ENCODE measurements around the gene GPR3.
A peak's percentile ranks its signal among the peaks of the same experiment; 100 is the strongest.

The GPR3 gene

GRCh38 chr1:27395441-27396195, 3.2 kb downstream of the GPR3 start:
- no peak for TF ChIP-seq POLR2AphosphoS5 (IDR thresholded peaks at IDR 0.05; ENCODE audit: low read depth, low read length)
- no peak for TF ChIP-seq POU2F2 (IDR thresholded peaks at IDR 0.05; ENCODE audit: low read depth, low read length)
- TF ChIP-seq SPI1 (IDR thresholded peaks at IDR 0.05; ENCODE audit: low read depth, low read length), result no peak
- TF ChIP-seq POLR2A (IDR thresholded peaks at IDR 0.05; ENCODE audit: low read depth, low read length), result 0 out of 2 replicates have a peak, but pooled peaks have one; percentile 28
- DNase-seq (ENCODE audit: insufficient read length, low spot score), result peak; percentile 86

GRCh38 chr1:27397110-27397509, 4.7 kb downstream of the GPR3 start:
- no peak for TF ChIP-seq TAF1 (IDR thresholded peaks at IDR 0.05; ENCODE audit: low read depth, low read length)
- TF ChIP-seq POLR2AphosphoS5 (IDR thresholded peaks at IDR 0.05; ENCODE audit: low read depth, low read length), result no peak
- TF ChIP-seq PAX5 (IDR thresholded peaks at IDR 0.05; ENCODE audit: insufficient read depth, low read length, severe bottlenecking), result no peak
- no peak for TF ChIP-seq POLR2A (IDR thresholded peaks at IDR 0.05; ENCODE audit: low read depth, low read length)
- no peak for TF ChIP-seq SPI1 (IDR thresholded peaks at IDR 0.05; ENCODE audit: low read depth, low read length)
- TF ChIP-seq POU2F2 (IDR thresholded peaks at IDR 0.05; ENCODE audit: low read depth, low read length), result no peak
- FAIRE-seq (no peak), DNase-seq (ENCODE audit: insufficient read length, low spot score) (no peak)

More at GRCh38 chr1:27395441-27396195, 3.2 kb downstream of the GPR3 start:
- peak; percentile 78 for FAIRE-seq

DNA sequence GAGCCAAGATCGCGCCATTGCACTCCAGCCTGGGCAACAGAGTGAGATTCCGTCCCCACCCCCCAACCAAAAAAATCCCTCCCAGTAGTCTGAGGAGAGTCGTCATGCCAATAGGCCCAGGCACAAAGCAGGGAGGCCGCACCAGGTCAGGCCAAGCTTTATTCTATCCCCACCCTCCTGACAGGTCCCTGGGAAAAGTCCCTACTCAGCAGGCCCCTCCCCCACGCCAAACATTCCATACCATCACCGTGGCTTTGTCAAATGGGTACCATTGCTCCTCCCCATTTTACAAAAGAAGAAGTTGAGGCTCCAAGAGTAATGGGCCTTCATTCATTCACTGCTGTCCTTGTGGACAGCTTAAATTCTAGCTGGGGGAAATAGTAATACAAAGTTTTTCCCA, 5.3 kb downstream of the GPR3 start:
- FAIRE-seq, result no peak
- no peak for TF ChIP-seq POU2F2 (IDR thresholded peaks at IDR 0.05; ENCODE audit: low read depth, low read length)
- TF ChIP-seq TAF1 (IDR thresholded peaks at IDR 0.05; ENCODE audit: low read depth, low read length), result no peak
- DNase-seq (ENCODE audit: insufficient read length, low spot score), result no peak

DNA sequence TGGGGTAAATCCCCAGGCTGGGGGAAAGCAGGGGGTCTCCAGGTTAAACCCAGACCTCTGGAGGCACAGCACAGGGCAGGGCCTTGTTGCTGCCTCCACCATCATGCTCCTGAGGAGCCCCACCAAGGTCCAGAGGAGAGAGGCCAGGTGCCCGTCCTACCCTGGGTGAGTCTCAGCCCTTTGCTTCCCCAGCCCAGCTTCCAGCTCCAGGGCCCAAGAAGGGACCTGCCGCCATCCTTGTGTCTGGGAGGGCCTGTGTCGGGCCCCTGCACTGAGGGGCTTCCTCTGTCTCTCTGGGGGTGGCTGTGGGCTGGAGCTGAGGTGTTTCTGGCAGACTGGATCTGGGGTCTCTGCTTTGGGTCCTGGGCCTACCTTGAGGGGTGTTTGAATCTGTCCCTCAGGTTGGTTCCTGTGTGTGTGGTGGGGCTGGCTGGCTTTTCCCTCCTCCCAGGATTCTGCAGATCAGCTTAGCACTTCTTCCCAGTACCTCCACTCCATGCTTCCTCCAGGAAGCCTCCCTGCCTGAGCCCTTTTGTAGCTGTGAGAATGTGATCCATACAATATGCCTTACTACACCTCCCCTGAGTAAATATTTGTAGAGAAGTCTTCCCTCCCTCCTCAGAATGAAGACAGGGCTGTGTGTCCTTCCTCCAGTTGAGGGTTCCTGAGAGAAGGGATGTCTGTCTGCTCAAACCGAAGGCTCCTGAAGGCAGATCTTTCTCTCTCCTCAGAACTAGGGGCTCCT, 6.2 kb downstream of the GPR3 start:
- FAIRE-seq (no peak), DNase-seq (ENCODE audit: insufficient read length, low spot score) (no peak)
- TF ChIP-seq SPI1 (IDR thresholded peaks at IDR 0.05; ENCODE audit: low read depth, low read length) (no peak), POU2F2 (IDR thresholded peaks at IDR 0.05; ENCODE audit: low read depth, low read length) (no peak), POLR2A (IDR thresholded peaks at IDR 0.05; ENCODE audit: low read depth, low read length) (no peak), POLR2AphosphoS5 (IDR thresholded peaks at IDR 0.05; ENCODE audit: low read depth, low read length) (no peak; the same call in 1 of the 2 replicates), TAF1 (IDR thresholded peaks at IDR 0.05; ENCODE audit: low read depth, low read length) (no peak), PAX5 (IDR thresholded peaks at IDR 0.05; ENCODE audit: insufficient read depth, low read length, severe bottlenecking) (no peak)

DNA sequence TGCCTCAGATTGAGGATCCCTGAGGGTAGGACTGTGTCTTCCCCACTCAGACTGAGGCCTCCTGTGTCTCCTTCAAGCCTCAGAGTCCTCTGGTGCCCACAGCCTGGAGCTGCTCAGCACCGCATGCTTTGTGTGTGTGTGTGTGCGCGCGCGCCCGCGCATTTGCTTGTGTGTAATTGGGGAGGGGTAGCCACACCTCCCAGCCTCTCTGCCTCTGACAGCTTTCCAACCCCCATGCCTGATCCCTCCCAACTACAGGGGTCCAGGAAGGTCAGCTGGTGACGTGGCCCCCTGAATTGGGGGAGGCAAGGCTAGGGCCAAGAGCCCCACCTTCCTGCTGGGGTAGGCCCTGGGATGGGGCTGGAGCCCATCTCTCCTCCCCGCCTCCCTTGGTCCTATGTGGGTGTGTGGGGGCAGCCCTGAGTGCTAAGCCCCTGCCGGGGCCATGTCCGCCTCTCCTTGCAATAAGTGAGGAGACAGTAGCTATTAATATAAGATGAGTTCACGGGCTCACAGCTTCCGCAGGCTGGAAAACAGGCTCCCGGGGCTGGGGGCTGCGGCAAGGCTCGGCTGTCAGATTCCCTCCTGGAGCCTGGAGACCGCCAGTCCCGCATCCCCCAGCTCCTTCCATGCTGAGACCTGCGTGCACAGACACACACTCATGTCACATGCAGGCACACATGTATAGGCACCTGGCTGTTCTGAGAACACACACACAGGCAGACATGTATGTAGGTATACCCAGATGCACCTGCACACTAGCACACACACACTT, 7.0 kb downstream of the GPR3 start:
- no peak for FAIRE-seq
- no peak for DNase-seq (ENCODE audit: insufficient read length, low spot score)
- TF ChIP-seq TAF1 (IDR thresholded peaks at IDR 0.05; ENCODE audit: low read depth, low read length) (no peak), POLR2AphosphoS5 (IDR thresholded peaks at IDR 0.05; ENCODE audit: low read depth, low read length) (peak; percentile 6; the same call in 1 of the 2 replicates)

DNA sequence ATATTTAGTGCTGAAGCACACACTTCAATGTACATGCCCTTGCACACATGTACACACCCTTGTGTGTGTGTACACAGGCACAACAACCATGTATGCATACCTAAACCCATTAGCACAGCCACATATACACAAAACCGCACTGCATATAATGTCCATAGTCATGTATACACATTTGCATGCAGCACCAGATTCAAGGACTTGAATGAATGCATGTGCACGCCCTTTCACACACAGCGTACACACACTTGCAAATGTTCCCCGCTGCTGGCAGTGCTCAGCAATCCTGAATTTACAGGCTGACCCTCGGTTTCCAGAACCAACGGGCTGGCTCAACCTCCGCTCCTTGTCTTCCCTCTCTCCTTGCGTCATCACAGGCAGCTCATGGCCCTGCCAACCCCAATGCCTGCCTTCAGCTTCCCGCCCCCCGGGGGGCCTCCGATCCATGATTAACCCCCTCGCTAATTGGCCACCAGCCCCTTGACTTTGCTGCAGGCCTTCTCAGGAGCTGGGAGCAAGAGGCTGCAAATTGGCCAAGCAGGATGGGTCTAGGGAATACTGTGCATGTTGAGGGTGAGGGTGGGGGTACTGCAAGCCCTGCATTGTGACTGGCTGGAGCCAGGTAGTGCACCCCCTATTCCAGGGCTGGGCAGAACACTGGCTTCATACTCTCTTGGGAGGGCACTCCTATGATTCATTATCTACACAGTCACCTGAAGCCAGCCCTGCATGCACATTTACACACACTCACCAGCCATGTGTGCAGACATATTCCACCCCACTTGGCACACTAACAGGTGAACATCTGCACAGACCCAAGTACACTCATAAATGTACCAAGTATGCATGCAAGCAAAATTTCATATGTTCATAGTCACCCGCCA, 7.9 kb downstream of the GPR3 start:
- peak; percentile 45 for FAIRE-seq

DNA sequence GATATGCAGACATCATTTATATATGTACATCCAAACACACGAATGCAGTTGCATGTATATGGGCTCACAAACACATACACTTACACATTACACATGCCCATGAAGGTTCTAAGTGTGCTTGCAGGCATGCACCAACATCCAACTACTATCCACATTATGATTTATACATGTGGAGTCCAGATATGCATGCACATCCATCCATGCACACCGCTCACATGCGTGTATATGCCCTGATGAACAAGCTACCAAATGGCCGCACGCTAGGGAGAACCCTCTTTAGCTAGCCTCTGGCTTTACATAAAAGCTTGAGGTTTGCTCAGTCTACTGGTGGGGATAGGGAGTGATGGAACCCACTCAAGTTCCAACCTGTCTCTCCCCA, 8.5 kb downstream of the GPR3 start:
- TF ChIP-seq TAF1 (IDR thresholded peaks at IDR 0.05; ENCODE audit: low read depth, low read length) (no peak), PAX5 (IDR thresholded peaks at IDR 0.05; ENCODE audit: insufficient read depth, low read length, severe bottlenecking) (no peak), POU2F2 (IDR thresholded peaks at IDR 0.05; ENCODE audit: low read depth, low read length) (no peak), POLR2A (IDR thresholded peaks at IDR 0.05; ENCODE audit: low read depth, low read length) (0 out of 2 replicates have a peak, but pooled peaks have one; percentile 29), POLR2AphosphoS5 (IDR thresholded peaks at IDR 0.05; ENCODE audit: low read depth, low read length) (0 out of 2 replicates have a peak, but pooled peaks have one; percentile 24), SPI1 (IDR thresholded peaks at IDR 0.05; ENCODE audit: low read depth, low read length) (no peak)
- DNase-seq (ENCODE audit: insufficient read length, low spot score) (no peak), FAIRE-seq (no peak)

More for the DNA sequence above, 7.9 kb downstream of the GPR3 start:
- TF ChIP-seq POU2F2 (IDR thresholded peaks at IDR 0.05; ENCODE audit: low read depth, low read length), result peak; percentile 50; the same call in 1 of the 2 replicates
- no peak; the same call in 1 of the 2 replicates for TF ChIP-seq POLR2AphosphoS5 (IDR thresholded peaks at IDR 0.05; ENCODE audit: low read depth, low read length)
- no peak for DNase-seq (ENCODE audit: insufficient read length, low spot score)

DNA sequence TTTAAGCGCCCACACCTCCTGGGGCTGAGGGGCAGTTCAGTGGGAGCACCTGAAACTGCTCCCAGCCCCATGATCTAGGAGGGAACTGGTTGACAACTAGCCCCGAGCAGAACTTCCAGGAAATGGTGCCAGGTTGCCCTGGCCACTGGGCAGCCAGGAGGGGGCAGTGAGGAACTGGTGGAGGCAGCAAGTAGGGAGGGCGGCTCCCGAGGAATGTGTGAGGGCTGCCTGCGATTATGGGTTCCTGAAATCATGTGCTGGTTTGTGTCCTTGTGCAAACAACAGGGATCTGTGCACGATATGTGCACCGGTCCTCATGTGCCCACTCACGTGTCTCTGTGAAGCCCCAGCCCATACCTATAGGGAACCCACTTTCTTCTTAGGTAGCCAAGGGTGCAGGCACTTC, 9.9 kb downstream of the GPR3 start:
- TF ChIP-seq POLR2AphosphoS5 (IDR thresholded peaks at IDR 0.05; ENCODE audit: low read depth, low read length) (0 out of 2 replicates have a peak, but pooled peaks have one; percentile 42), POLR2A (IDR thresholded peaks at IDR 0.05; ENCODE audit: low read depth, low read length) (no peak; the same call in 1 of the 2 replicates)
- DNase-seq (ENCODE audit: insufficient read length, low spot score) (no peak), FAIRE-seq (no peak)

DNA sequence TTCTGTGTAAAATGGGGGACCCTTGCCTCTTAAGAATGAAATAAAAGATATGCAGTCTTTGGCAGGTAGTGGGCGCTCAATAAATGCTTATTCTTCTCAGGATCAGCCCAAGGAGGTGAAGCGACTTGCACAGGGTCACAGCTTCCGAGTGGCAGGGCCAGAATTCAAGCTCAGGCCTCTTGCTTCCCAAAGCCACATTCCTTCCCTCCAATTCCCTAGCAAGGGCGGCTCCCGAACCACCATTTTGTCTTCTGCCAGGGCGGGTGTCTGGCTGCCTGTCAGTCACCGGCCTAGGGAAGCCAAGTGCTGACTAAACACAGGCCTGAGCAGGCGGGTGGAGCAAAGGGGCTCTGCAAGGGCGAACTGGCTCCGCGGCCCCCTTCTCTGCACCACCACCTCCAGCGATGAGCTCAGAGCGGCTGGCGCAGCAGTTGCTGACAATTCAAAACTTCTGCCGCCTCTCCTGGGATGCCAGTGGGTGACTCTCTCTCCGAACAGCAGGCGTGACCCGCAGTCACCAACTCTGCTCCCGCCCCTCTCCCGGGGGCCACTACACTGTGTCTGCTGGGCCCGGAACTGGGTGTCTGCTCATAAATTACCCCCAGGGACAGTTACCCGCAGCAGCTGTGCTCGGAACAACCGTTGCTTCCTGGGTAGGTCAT, 10.8 kb downstream of the GPR3 start:
- DNase-seq (ENCODE audit: insufficient read length, low spot score), result peak; percentile 68
- TF ChIP-seq POU2F2 (IDR thresholded peaks at IDR 0.05; ENCODE audit: low read depth, low read length) (peak; percentile 16; the same call in 1 of the 2 replicates), POLR2AphosphoS5 (IDR thresholded peaks at IDR 0.05; ENCODE audit: low read depth, low read length) (no peak), PAX5 (IDR thresholded peaks at IDR 0.05; ENCODE audit: insufficient read depth, low read length, severe bottlenecking) (no peak), SPI1 (IDR thresholded peaks at IDR 0.05; ENCODE audit: low read depth, low read length) (no peak), POLR2A (IDR thresholded peaks at IDR 0.05; ENCODE audit: low read depth, low read length) (no peak), TAF1 (IDR thresholded peaks at IDR 0.05; ENCODE audit: low read depth, low read length) (no peak)
- peak; percentile 82 for FAIRE-seq
